Tibial nerve (tissue), 4 donors: Measurements from ENCODE around the gene GPR62. TPM values are rescaled to one million over a fixed set of nuclear protein-coding genes. Genes with fewer than 3 reads are reported as not detected.

Experiments used
- DNase-seq, 2 donors: peaks; one replicate each; pipeline ENCODE4 v3.0.0-alpha.2; 2019; ENCODE audit warnings: low spot score in 2 of 2
- H3K27ac ChIP-seq, 4 donors: fragments of 200-600 bp; sonication (generic) in 3 of 4; one replicate each; pipeline ENCODE4 v1.5.1; 2017 to 2019; ENCODE audit warnings: mild to moderate bottlenecking in 1 of 4
- H3K27me3 ChIP-seq, 2 donors: fragments of 200-600 bp; sonication (generic) in 1 of 2; one replicate each; pipeline versions ENCODE4 v1.5.1 to v1.6.0; 2017 to 2019
- H3K36me3 ChIP-seq, 3 donors: fragments of 200-600 bp; sonication (generic); one replicate each; pipeline ENCODE4 v1.5.1; 2018 to 2019
- H3K4me1 ChIP-seq, 4 donors: fragments of 200-600 bp; sonication (generic) in 3 of 4; one replicate each; pipeline ENCODE4 v1.5.1; 2017 to 2019
- H3K4me3 ChIP-seq, 4 donors: fragments of 200-600 bp; sonication (generic) in 3 of 4; one replicate each; pipeline ENCODE4 v1.5.1; 2017 to 2019; ENCODE audit warnings: mild to moderate bottlenecking in 1 of 4, moderate library complexity in 1 of 4
- H3K9me3 ChIP-seq, 4 donors: fragments of 200-600 bp; sonication (generic) in 3 of 4; one replicate each; pipeline ENCODE4 v1.5.1; 2017 to 2019
- EP300 ChIP-seq, 2 donors: sonication (generic); formaldehyde crosslinking; IDR thresholded peaks; one replicate each; pipeline ENCODE4 v1.6.1; 2017; ENCODE audit warnings: antibody characterized with exemption in 2 of 2, mild to moderate bottlenecking in 1 of 2
- POLR2A ChIP-seq, 2 donors: fragments of 450-650 bp; IDR thresholded peaks; one replicate each; pipeline ENCODE4 v1.6.1; 2017; ENCODE audit warnings: antibody characterized with exemption in 2 of 2, mild to moderate bottlenecking in 2 of 2, moderate library complexity in 2 of 2
- WGBS, 2 donors: methylation state at CpG; one replicate each; pipeline ENCODE4 v1.1.5; 2018; 5-methylcytosine and 5-hydroxymethylcytosine counted together
- total RNA-seq, 4 donors: library from RNA; depleted of rRNA; stranded (reverse); fragments of >200 nt; gene quantifications; one replicate each; pipeline ENCODE4 v1.1.0, GENCODE V29; 2016
- TF ChIP-seq, protein P1 (sequence below), 5 experiments: fragments of 200-600 bp in 3 of 5; fragments of 450-650 bp in 2 of 5; sonication (generic) in 3 of 5; IDR thresholded peaks; one replicate each; pipeline ENCODE4 v1.5.1; 2016 to 2019; ENCODE audit warnings: antibody characterized with exemption in 5 of 5, mild to moderate bottlenecking in 3 of 5, moderate library complexity in 2 of 5

The GPR62 gene
- total RNA-seq, 4 donors from 2014 or later = 0.87 to 1.0 TPM; not detected in 2

DNA sequence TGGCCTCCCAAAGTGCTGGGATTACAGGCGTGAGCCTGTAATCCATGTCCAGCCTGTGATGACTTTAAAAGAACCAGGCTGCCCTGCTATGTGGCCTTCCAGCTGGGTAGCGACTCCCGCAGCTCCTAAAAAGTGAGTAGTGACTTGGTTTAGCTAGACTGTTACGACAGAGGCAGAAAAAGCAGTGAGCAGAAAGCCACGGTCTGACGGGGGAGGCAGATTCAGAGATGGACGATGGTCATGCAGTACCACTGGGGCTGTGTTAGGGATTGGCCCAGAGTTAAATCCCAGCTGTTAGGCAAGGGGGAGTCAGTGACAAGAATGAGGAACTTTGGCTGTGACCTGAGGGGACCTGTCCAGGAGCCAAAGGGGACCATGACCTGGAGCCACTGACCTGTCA lies 43.6 kb downstream of the GPR62 start:
- Histone ChIP-seq H3K27me3 (no peaks in the 10 kb centered on the region), H3K4me3 (no peak overlapping the region), H3K9me3 (no peaks in the 10 kb centered on the region), H3K4me1 (peaks cover 0 to 26% (median 16%) of the 10 kb centered on the region in 4 donors), H3K27ac (no peak overlapping the region), H3K36me3 (peaks cover 0 to 11% (median 6%) of the 10 kb centered on the region in 3 donors)
- 64 to 70% methylated on average over 7 of the region's 7 CpGs for WGBS, 2 donors
- DNase-seq = no peak
- TF ChIP-seq, protein P1, sequence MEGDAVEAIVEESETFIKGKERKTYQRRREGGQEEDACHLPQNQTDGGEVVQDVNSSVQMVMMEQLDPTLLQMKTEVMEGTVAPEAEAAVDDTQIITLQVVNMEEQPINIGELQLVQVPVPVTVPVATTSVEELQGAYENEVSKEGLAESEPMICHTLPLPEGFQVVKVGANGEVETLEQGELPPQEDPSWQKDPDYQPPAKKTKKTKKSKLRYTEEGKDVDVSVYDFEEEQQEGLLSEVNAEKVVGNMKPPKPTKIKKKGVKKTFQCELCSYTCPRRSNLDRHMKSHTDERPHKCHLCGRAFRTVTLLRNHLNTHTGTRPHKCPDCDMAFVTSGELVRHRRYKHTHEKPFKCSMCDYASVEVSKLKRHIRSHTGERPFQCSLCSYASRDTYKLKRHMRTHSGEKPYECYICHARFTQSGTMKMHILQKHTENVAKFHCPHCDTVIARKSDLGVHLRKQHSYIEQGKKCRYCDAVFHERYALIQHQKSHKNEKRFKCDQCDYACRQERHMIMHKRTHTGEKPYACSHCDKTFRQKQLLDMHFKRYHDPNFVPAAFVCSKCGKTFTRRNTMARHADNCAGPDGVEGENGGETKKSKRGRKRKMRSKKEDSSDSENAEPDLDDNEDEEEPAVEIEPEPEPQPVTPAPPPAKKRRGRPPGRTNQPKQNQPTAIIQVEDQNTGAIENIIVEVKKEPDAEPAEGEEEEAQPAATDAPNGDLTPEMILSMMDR (IDR thresholded peaks at IDR 0.05) = no peak
- TF ChIP-seq POLR2A (IDR thresholded peaks at IDR 0.05) = no peak

DNA sequence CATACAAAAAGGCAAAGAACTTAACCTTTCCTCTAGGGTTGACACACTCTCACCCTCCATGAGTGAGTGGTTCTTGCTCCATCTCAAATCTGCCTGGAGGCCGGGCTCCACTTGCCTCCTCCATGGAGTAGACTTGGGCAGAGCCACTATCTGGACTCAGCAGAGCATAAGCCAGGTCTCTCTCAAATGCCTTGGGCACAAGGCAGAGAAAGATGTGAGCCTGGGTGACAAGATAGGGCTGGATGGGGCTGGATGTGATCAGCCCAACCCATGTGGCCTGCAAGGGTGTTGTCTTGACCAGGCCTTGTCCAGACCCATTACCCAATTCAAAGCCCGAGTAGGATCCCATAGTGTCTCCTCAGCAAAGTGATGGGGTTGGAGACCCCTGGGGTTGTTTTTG lies 44.7 kb downstream of the GPR62 start:
- H3K4me1 ChIP-seq = peaks cover 0 to 23% (median 8%) of the 10 kb centered on the region in 4 donors
- no peak for DNase-seq
- H3K27me3 ChIP-seq = no peaks in the 10 kb centered on the region
- no peak for TF ChIP-seq EP300 (IDR thresholded peaks at IDR 0.05)
- TF ChIP-seq POLR2A (IDR thresholded peaks at IDR 0.05) = no peak
- TF ChIP-seq, protein P1 (IDR thresholded peaks at IDR 0.05) = no peak
- no peaks in the 10 kb centered on the region for H3K36me3 ChIP-seq
- H3K27ac ChIP-seq = no peak overlapping the region
- H3K9me3 ChIP-seq = no peaks in the 10 kb centered on the region
- H3K4me3 ChIP-seq = no peak overlapping the region
- 78 to 88% methylated on average over 2 of the region's 2 CpGs for WGBS, 2 donors

DNA sequence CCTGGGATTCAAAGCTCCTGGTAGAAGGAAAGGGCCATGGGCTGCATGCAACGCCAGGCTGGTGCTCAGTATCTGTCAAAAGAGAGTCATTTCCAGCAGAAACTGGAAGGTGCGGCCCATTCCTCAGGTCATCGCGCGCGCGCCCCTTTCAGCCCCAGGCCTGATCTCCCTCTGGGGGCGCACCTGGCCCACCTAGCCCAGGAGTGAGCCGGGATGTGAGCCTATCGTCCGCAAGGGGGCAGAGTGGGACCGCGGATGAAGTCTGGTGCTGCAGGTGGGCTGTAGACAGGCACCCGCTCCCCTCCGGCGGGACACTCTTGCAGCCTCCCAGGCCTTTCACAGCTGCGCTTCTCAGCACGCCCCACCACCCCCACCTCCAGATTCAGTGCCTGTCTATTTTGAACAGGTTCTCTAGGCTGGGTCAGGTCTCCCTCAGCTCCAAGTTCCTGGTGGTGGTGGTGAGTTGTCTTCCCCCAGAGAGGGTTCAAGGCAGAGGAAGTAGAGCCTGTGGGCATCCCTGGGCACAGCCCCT lies 46.3 kb downstream of the GPR62 start:
- 1 to 2% methylated on average over 16 to 18 of the region's 18 CpGs for WGBS, 2 donors
- no peak for TF ChIP-seq POLR2A (IDR thresholded peaks at IDR 0.05)
- TF ChIP-seq, protein P1 (IDR thresholded peaks at IDR 0.05) = peak; percentile 83 to 98 (median 93)
- peaks cover 0 to 30% (median 12%) of the 10 kb centered on the region in 4 donors for H3K4me1 ChIP-seq
- H3K36me3 ChIP-seq = no peaks in the 10 kb centered on the region
- H3K27ac ChIP-seq = no peak overlapping the region
- H3K4me3 ChIP-seq = no peak overlapping the region
- no peaks in the 10 kb centered on the region for H3K27me3 ChIP-seq
- DNase-seq = peak; percentile 47 to 77
- no peaks in the 10 kb centered on the region for H3K9me3 ChIP-seq

DNA sequence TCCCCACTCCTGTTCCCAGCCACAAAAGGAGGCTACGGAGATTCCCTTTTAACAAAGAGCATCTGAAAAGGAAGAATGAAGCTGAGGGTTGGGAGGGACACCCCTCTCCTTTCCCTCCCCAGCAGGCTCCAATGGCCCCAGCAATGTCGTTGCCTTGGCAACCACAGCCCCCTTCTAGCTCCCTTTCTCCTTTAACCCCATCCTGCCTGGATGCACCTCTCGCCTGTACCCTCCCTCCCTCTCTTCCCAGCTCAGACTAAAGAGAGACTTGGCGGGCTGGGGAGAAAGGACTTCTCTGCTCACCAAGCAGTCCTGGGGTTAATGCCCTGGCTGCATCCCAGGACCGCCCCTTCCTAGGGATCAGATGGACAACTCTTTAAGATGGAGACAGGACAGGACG lies 47.6 kb downstream of the GPR62 start:
- no peaks in the 10 kb centered on the region for H3K27me3 ChIP-seq
- H3K4me1 ChIP-seq = peaks cover 0 to 33% (median 12%) of the 10 kb centered on the region in 4 donors
- no peak for DNase-seq
- no peaks in the 10 kb centered on the region for H3K36me3 ChIP-seq
- no peaks in the 10 kb centered on the region for H3K9me3 ChIP-seq
- no peak overlapping the region for H3K4me3 ChIP-seq
- 63 to 64% methylated on average over 6 of the region's 6 CpGs for WGBS, 2 donors
- TF ChIP-seq, protein P1 (IDR thresholded peaks at IDR 0.05) = no peak
- H3K27ac ChIP-seq = no peak overlapping the region

DNA sequence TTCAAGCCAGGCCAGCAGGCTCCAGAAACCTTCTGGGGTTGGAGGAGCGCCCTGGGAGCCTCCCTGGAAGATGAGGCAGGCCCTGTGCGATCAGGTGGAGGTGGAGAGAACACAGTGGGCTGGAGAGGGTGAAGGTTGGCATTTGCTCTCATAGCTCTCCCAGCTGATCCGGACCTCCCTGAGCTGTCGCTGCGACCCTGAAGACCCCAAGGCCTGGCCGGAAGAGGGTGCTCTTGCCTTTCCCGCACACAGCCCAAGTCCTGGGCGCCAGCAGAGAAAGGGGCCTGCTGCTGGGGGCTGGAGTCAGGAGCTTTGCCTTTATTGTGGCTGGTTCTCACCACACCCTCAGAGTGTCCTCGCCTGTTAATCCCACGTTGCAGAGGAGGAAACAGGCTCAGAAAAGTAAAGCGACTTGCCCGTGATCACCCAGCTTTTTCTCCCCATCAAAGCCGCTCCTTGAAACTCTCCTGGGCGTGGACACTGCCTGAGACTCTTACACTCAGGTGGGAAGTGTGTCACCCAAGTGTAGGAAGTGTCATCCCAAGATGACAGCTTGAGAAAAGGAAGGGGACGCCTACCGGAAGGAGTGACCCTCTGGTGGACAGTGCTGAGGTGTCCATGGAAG lies 49.1 kb downstream of the GPR62 start:
- TF ChIP-seq, protein P1 (IDR thresholded peaks at IDR 0.05) = peak; percentile 26 to 80 (median 62)
- TF ChIP-seq EP300 (IDR thresholded peaks at IDR 0.05) = peak in 1 of 2 donors; percentile 34
- TF ChIP-seq POLR2A (IDR thresholded peaks at IDR 0.05) = no peak
- 50 to 51% methylated on average over 15 to 16 of the region's 16 CpGs for WGBS, 2 donors
- Histone ChIP-seq H3K4me3 (no peak overlapping the region), H3K27ac (peak overlapping the region in 2 of 4 donors; percentile 56 to 67), H3K36me3 (no peaks in the 10 kb centered on the region), H3K27me3 (no peaks in the 10 kb centered on the region), H3K9me3 (no peaks in the 10 kb centered on the region), H3K4me1 (peaks cover 0 to 33% (median 12%) of the 10 kb centered on the region in 4 donors)
- DNase-seq = no peak
